HTERT RPE-1 (cell line): Measurements from ENCODE around the gene GGCX.
"Not testable (repeated sequence)": the region's sequence is repeated elsewhere in the genome, so short reads cannot be mapped to it uniquely, and the experiment has no call there.

Source experiments
- in situ Hi-C: fragments of 300-500 bp; cut with MboI; formaldehyde crosslinking; loops from 4 replicates; pipeline ENCODE4 v1.14.3; 2020; ENCODE audit warnings: low sequenced_read_pairs

The GGCX gene

DNA sequence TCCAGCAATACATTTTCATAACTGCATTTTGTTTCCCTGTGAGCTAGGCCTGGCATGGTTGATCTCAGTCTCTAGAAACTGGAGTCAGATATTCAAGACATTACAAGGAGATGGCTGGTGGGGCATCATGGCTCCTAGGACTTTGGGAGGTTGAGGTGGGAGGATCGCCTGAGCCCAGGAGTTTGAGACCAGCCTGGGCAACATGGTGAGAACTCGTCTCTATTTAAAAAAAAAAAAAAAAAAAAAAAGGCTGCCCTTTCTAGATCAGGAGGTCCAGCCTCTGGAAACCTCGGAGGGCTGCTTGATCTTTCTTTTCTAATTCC lies 15.7 kb upstream of the GGCX start:
- in situ Hi-C loops = no loop called here

DNA sequence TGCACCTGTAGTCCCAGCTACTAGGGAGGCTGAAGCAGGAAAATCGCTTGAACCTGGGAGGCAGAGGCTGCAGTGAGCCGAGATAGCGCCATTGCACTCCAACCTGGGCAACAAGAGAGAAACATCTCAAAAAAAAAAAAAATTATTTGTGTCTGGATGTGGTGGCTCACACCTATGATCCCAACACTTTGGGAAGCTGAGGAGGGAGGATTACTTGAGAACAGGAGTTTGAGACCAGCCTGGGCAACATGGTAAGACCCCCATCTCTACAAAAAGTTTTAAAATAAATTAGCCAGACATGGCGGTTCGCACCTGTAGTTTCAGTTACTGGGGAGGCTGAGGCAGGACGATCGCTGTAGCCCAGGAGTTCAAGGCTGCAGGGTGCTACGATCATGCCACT lies 14.4 kb upstream of the GGCX start:
- in situ Hi-C loops = no loop called here

DNA sequence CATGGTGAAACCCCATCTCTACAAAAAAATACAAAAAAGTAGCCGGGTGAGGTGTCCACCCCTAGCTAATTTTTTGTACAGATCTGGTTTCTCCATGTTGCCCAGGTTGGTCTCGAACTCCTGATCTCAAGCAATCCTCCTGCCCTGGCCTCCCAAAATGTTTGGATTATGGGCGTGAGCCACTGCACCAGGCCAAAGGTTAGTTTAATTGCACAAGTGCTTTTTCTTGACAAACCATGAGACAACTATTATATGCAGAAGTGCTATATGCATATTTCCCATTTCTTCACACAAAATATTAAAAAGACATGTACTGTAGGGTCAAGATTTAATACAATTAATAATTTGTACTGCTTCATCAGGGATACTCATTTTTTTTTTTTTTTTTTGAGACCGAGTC lies 5.0 kb upstream of the GGCX start:
- in situ Hi-C loops = no loop called here

DNA sequence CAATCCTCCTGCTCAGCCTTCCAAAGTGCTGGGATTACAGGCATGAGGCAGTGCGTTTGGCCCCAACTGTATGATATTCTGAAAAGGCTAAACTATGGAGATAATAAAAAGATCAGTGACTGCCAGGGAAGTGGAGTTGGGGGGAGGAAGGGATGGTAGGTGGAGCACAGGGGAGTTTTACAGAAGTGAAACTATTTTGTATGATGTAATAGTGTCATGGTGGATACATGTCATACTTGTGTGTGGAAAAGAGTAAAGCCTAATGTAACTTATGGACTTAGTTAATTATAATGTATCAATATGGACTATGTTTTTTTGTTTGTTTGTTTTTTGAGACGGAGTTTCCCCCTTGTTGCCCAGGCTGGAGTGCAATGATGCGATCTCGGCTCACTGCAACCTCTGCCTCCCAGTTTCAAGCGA lies 2.9 kb upstream of the GGCX start:
- in situ Hi-C loops = no loop called here

DNA sequence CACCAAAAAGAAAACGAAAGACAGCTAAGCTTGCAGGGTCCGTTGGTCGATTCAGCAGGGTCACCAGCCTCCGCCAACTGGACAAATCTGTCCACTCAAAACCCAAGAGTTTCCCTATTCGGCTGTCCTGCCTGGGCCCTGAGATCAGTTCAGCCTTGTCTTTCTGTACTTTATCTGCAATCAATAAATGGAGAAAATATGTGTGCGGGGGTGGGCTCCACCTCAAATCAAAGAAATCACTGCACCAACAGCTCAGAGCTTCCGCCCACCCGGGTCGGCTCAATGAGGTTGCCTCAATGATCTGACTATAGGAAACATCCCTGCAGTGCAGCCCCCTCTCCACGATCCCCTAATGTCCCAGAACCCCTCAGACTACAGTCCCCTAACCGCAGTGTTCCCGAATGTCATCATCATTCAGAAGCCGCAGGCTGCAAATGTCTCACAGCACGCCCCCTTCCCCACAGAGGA lies 447 bp downstream of the GGCX start:
- in situ Hi-C loops = no loop called here

DNA sequence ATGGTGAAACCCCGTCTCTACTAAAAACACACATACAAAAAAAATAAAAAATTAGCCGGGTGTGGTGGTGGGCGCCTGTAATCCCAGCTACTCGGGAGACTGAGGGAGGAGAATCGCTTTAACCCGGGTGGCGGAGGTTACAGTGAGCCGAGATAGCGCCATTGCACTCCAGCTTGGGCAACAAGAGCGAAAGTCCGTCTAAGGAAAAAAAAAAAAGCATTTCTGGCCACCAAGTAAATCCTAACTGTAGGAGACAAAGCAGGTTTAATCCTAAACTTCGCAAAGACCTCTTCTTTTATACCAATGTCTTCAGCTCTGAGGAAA lies 928 bp downstream of the GGCX start:
- in situ Hi-C loops = not testable (repeated sequence)

DNA sequence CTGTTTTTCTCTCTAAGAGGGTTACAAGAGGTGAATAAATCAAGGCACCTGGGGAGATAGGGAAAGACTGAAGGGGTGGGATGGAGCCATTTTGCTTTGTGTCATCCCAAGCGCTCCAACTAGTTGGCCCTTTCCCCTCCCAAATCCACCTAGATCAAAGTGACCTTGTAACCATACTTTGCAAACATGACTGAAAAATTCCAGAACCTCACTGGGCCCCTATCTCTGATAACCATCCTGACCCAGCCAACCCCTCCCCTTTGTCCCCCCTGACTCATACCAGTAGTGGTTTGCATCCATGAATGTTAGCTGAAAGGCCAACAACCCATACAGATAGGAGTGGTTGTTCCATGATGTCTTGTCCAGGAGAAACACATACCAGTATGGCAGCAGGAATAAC lies 3.1 kb downstream of the GGCX start:
- in situ Hi-C loops = no loop called here

DNA sequence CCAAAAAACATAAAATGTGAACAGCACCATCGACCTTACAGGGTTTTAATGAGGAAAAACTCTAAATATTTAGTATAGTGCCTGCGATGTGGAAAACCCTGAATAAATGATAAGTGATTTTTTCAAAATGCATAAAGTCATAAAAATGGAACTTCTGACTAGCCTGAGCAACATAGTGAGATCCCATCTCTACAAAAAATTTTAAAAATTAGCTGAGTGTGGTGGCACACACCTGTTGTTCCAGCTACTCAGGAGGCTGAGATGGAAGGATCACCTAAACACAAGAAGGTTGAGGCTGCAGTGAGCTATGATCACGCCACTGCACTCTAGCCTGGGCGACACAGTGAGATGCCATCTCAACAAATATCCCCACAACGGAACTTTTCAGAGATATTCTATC lies 4.2 kb downstream of the GGCX start:
- in situ Hi-C loops = no loop called here

DNA sequence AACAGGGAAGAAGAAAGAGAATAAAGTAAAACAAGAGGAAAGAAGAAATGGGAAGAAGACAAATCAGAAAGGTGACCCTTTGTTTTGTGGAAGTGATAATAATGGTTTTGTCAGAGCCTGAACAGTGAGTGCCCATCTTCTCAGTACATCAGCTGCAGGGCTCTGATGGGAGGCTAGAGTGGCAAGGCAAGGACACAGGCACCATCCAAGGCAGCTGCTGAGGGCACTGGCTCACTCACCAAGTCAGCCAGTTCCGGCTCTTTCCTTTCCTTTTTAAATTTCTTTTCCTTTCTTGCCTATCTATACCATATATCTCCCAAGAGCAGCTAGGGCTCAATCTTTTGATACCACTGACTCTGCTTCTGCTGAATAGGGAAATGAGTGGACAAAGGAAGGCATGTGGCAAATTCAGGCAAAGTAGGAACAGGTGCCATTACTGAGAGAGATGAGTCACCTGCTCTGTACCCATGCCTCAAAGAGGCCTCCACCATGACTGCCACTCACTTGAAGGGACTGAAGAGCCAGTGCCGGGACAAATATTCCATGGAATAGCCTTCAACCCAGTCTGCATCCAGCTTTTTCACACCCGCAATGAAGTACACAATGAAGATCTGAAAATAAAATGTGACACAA lies 6.2 kb downstream of the GGCX start:
- in situ Hi-C loops = no loop called here

DNA sequence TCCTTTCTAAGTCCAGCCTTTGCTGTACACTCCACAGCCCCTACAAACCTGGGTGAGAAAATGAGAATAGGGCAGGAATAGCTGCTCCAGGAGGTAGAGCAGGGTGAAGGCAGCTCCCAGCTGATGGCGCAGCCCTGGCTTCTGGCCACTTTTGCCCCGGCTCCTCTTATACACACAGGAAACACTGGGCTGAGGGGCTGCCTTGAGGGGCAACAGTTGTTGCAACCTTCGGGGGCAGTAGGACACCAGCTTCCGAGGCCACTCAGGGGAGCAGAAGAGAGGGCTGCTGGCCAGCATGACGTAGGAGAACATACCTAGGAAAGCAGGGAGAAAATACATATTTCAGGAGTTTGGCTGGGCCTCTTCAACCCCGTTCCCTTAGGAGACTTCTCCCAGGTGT lies 8.1 kb downstream of the GGCX start:
- in situ Hi-C loops = no loop called here

DNA sequence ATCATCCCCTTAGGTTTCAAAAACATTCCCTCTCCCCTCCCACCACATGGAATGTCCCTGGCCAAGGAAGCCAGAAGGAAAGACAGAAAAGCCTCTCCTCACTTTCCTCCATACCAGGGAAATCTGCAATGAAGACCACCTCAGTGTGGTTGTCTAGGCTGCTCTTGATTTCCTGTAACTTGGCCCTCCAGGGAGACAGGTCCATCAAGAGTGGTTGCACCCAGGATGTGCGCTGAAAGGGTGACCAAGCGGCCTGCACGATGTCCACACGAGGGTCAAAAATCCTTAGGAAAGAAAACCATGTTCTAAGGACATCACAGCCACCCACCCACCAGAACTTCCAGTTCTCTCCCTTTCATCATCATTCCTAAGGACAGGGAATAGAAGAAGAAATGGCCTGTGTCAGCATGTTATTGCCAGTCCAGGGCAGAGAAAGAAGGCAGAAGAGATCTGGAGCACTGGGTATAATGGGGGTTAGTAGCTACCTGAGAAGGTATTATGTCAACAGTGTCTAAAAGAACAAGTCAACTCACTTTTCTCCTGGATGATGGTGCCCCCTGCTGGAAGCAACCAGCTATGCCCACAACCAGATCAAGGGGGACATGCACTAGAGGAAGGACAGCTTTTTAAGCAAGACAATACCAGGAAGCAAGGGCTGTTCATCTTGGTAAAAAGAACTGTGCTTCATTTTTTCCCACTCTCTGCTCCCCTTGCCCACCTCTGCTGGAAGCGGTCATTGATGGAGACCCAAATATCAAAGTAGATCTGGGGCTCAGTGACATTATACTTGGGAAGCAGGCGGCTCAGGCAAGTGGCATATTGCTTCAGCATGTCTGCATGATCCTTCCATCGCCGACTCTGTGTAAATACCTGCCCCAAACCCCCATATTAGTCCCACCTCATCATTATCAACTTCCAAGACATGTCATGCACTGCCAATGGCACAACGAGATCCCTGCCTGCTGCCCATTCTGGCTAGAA lies 9.3 kb downstream of the GGCX start:
- in situ Hi-C loops = no loop called here

DNA sequence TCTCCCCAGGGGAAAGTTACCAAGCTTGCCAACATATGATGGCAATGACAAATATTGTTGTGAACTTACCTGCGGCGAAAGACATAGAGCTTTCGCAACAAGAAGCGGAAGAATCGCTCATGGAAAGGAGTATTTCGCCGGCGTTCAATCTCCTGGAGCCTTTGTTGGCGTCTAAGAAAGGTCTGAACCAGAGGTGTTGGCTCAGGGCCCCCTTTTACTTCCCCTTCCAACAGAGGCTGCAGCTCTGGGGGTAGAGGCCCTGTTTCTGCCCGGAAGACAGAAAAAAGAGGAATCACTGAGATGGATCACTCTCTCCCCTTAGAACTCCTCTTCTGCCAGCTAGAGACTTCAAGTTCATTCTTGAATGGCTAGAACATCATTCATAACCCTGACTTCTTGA lies 10.8 kb downstream of the GGCX start:
- in situ Hi-C loops = no loop called here

DNA sequence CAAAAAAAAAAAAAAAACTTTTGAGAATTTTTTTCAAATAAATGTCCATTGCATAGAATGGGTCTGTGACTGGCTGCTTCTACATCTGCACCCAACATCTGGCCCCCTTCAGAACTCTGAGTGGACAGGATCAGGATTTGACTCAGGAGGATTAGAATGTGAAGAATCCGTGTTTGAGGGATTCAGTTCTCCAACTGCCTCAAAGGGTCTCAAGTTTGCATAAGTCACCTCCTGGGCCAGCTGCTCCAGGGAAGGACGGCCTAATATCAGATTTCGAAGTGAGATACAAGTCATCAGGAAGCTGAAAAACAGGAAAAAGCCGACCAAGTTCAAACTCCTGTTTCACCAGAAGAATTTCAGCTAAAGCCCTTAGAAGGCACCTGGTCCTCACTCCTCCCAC lies 11.5 kb downstream of the GGCX start:
- in situ Hi-C loops = no loop called here

DNA sequence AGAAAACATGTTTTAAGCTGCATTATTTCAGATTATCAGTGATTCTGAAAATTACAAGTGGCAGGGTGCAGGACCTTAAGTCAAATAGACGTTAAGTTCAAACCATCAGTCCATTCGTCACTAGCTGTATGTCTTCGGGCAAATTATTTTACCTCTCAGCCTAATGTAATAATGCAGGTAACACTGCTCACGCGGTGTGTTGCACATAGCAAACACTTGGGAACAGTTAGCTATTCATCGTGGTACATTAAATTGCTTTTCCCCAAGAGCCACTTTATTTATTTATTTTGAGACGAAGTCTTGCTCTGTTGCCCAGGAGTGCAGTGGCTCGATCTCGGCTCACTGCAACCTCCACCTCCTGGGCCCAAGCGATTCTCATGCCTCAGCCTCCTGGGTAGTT lies 12.2 kb downstream of the GGCX start:
- in situ Hi-C loops = no loop called here

DNA sequence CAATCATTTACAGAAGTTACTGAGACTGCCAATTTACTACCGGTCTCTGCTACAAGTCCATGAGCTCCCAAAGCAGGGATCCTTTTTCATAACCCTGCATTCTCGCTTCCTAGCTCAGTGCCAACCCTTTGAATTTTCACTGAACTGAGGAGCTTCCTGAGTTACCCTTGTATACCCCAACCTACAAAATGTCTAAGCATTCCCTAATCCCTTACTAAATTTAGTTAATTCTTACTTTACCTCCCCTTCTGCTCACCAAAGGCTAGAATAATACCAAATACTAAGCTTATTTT lies 12.7 kb downstream of the GGCX start:
- in situ Hi-C loops = no loop called here

DNA sequence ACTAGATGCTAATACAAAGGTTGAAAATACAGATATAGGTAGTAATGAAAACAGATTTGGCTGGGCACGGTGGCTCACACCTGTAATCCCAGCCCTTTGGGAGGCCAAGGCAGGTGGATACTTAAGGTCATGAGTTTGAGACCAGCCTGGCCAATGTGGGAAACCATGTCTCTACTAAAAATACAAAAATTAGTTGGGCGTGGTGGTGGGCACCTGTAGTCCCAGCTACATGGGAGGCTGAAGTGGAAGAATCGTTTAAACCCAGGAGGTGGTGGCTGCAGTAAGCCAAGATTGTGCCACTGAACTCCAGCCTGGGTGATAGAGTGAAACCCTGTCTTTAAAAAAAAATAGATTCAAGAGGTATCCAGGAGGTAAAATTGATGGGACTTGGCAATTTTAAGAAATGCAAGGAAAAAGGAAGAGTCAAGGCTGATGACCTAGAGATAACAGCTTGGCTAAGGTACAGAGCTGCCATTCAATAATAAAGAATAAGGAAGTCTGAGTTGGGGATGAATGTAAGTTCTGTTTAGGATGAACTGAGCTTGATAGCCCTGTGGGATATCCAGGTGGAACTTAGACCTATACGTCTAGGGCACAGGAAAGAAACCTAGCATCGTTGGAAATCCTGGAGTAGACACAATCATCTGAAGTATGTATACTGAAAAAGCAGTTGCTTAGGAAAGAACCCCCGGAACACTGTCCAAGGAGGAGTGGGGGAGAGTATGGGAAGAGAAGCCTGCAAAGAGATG lies 13.3 kb downstream of the GGCX start:
- in situ Hi-C loops = no loop called here

DNA sequence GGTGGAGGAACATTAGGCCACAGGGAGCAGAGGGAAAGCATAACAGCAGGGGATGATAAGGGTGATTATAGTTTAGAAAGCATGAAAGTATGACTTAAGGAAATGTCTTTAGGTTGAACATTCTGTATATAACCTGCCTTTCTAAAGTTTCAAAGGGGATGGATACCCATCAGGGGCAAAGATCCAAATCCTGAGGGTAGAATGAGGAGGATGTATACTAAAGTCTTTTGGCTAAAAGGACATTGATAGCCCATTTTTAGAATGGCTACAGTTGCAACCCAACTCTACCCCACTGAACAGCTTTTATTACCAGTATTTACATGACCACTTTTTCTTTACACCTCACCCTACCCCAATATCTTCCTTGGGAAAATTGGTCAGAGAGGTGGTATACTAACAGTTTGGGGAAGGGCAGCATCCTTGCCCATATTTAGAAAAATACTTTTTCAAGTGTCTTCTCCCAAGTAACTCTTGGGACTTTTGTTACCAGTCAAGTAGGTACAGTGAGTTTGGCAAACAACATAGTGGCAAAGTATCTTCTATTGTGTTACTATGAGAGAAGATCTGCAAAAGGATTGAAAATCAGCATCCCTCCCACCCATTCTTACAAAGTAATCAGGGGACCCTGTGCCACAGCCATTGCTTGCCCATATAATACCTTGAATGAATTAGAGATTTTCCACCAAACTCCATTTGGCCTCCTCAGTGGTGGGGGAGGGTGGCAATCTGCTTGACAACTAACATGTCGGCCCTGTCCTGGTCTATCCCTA lies 14.0 kb downstream of the GGCX start:
- in situ Hi-C loops = no loop called here

DNA sequence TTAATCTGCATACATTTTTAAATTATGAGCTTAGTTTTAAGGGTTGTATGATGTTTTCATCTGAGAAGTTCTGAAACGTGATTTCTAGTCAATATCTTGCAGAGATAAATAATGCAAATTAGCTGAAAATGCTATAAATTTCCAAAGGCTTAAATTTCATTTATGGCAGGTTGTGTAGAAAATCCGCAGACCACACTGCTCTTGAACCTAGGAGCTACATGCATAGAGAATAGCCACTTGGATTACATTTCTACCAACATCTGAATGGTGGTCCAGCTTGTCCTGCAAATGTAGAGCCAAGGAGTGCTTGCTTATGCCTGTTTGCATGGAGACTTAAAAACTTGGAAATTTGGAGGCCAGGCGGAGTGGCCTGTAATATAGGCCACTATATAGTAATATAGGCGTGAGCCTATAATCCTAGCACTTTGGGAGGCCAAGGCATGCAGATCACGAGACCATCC lies 15.5 kb downstream of the GGCX start:
- in situ Hi-C loops = no loop called here

DNA sequence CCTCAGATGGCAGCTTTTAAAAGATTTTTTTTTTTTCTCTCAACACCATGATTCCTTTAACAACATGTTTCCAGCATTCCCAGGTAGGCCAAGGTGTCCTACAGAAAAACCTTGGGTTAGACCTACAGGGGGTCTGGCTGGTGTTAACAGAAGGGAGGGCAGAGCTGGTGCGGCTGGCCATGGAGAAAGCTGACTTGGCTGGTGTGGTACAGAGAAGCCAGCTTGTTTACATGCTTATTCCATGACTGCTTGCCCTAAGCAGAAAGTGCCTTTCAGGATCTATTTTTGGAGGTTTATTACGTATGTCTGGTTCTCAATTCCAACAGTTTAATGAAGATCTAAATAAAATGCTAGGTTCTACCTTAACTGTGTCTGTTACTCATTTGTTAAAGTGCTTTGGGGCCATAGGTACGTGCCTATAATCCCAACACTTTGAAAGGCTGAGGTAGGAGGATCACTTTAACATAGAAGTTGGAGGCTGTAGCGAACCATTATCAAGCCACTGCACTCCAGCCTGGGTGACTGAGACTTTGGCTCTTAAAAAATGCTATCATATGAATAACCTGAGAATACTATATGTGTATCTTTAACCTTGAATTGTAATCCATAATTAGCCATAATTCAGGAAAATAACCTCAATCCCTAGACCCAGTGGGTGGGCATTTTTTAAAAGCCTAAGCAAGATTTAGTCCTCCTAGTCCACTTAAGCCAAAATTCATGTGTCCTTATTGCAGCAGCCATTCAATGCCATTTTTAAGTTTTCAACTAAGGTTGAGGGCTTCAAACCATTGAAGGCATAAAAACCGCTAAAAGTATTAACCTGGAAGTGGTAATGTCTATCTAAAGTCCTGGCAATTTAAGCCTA lies 16.1 kb downstream of the GGCX start:
- in situ Hi-C loops = not testable (repeated sequence)

DNA sequence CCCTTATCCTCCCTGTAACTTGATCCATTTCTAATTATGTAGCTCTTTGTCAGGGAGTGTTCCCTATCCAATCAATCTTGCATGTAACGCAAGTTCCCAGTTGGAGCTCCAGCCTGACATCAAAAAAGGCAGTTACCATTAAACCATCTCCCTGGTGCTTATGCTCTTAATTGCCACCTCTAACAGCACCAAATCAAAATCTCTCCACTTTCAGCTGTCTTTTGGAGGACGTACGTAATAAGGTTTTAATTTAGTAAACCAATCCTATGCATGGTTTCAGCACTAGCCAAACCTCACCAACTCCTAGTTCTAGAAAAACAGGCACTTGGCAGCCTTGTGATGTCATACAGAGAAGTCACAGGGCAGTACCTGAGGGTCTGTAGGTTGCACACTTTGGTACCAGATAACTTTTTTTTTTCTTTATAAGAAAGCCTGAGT lies 17.0 kb downstream of the GGCX start:
- in situ Hi-C loops = not testable (repeated sequence)
